ENCODE data around the gene BTF3. TPM values are rescaled to one million over a fixed set of nuclear protein-coding genes. Genes with fewer than 3 reads are reported as not detected.

Gene BTF3
- total RNA-seq, 2 experiments from 2014 or later: 1,122 to 1,184 TPM

DNA sequence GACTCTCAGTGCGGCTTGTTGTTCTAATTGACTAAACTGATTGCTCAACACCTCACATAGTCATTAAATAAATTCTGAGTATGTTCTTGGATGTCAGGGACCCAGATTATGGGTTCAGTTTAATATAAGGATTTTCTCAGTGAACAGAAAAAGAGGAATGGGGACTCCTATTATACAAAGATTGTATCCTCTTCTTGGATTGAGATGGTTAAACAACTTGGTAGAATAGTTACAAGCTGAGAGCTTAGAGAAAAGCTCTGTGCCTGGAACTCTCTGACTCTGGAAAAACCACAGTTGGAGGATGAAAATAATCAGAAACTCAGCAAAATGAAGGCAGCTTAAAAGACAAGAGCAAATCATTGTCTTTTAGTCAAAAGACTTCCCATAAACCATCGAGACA, 36.7 kb downstream of the BTF3 start:
- intact Hi-C loops (cut with micrococcal nuclease): no loop called here
- no peaks in the 10 kb centered on the region for H3K4me1 Mint-ChIP-seq (ENCODE audit: low read depth)
- H3K27me3 Mint-ChIP-seq: peaks cover 19% of the 10 kb centered on the region
- H3K36me3 Mint-ChIP-seq (ENCODE audit: low read depth): no peaks in the 10 kb centered on the region
- no peaks in the 10 kb centered on the region for H3K9me3 Mint-ChIP-seq
- ChIA-PET POLR2A (no interaction called here), CTCF (interaction anchor here (0.6 to 6.5 kb wide), 8 partner anchors 11 to 541 kb away, joined by 3 to 108 read pairs (median 4); no protein-coding TSS in a partner anchor)
- TF ChIP-seq, protein P1, sequence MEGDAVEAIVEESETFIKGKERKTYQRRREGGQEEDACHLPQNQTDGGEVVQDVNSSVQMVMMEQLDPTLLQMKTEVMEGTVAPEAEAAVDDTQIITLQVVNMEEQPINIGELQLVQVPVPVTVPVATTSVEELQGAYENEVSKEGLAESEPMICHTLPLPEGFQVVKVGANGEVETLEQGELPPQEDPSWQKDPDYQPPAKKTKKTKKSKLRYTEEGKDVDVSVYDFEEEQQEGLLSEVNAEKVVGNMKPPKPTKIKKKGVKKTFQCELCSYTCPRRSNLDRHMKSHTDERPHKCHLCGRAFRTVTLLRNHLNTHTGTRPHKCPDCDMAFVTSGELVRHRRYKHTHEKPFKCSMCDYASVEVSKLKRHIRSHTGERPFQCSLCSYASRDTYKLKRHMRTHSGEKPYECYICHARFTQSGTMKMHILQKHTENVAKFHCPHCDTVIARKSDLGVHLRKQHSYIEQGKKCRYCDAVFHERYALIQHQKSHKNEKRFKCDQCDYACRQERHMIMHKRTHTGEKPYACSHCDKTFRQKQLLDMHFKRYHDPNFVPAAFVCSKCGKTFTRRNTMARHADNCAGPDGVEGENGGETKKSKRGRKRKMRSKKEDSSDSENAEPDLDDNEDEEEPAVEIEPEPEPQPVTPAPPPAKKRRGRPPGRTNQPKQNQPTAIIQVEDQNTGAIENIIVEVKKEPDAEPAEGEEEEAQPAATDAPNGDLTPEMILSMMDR (IDR thresholded peaks at IDR 0.05): no peak
- no peak for ATAC-seq
- H3K4me3 Mint-ChIP-seq: no peak overlapping the region
- no peak for DNase-seq
- H3K27ac Mint-ChIP-seq: no peak overlapping the region

DNA sequence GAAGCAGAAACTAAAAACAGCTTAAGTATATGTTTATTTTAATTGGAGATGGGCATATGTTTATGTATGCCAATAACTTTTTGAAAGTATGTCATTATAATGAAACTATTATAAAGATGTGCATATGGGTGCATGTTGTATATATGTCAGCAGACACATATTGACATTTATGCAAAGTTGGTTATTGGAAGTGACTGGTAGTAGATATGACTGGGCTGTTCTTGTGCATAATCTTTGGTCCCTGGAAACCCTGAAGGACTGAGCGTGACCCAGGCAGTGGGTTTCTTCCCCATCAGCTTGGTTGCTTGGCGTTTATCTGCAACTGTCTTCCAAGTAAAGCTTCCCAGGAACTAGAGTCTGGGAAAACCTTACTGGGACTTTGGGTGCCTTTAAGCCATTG, 41.5 kb downstream of the BTF3 start:
- POLR2A ChIA-PET: no interaction called here
- Mint-ChIP-seq H3K36me3 (ENCODE audit: low read depth) (no peaks in the 10 kb centered on the region), H3K27me3 (peaks cover 17% of the 10 kb centered on the region), H3K4me1 (ENCODE audit: low read depth) (peaks cover 2% of the 10 kb centered on the region), H3K9me3 (no peaks in the 10 kb centered on the region), H3K27ac (no peak overlapping the region), H3K4me3 (no peak overlapping the region)
- TF ChIP-seq, protein P1 (IDR thresholded peaks at IDR 0.05): no peak
- CTCF ChIA-PET: interaction anchor here (1.2 to 6.5 kb wide), 2 partner anchors 9 to 16 kb away, joined by 4 to 108 read pairs; no protein-coding TSS in a partner anchor
- DNase-seq (no peak), ATAC-seq (no peak)
- intact Hi-C loops (cut with micrococcal nuclease): no loop called here

DNA sequence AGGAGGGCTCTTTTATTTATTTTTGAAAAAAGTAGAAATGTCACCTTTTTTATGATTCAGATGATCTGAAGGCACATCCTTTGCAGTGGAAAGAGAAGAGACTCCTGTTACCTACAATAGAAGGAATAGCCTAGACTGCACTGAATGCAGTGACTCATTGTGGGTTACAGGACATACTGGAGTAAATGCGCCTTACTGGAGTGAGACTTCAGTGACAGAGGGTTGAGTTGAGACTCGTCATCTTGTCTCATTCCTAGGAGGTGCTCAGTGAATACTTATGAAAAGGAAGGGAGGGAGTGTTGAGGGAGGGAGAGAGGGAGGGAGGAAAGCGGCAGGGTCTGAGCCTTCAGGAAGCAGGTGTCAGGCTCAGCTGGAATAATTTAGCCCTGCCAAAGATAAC, 42.0 kb downstream of the BTF3 start:
- intact Hi-C loops (cut with micrococcal nuclease): no loop called here
- Mint-ChIP-seq H3K36me3 (ENCODE audit: low read depth) (no peaks in the 10 kb centered on the region), H3K4me3 (no peak overlapping the region), H3K4me1 (ENCODE audit: low read depth) (peaks cover 2% of the 10 kb centered on the region), H3K27me3 (peaks cover 17% of the 10 kb centered on the region), H3K9me3 (no peaks in the 10 kb centered on the region), H3K27ac (no peak overlapping the region)
- ATAC-seq: no peak
- POLR2A ChIA-PET: no interaction called here
- no peak for DNase-seq
- TF ChIP-seq, protein P1 (IDR thresholded peaks at IDR 0.05): no peak
- CTCF ChIA-PET: interaction anchor here (6.5 kb wide), 1 partner anchor 16 kb away, joined by 108 read pairs; no protein-coding TSS in a partner anchor

DNA sequence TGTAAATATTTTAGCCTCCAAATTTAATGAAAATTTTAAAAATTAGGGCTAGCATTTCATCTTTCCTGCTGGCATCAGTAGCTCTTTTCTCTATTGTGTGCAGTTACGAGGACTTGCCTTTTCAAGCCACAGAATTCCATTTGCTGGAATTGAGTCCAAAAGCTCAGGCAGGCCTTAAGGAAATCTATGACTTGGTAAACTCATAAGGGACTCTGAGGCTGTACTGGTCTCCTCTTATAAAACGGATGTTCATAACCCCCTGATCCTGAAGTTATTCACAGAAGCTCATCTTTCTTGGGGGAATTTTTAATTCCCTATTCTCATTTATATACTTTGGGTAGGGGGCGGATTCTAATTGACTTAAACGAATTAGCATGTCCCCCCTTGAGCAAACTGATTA, 43.8 kb downstream of the BTF3 start:
- ChIA-PET CTCF (interaction anchor here (1.8 kb wide), 1 partner anchor 22 kb away, joined by 5 read pairs; no protein-coding TSS in a partner anchor), POLR2A (interaction anchor here (0.7 to 1.3 kb wide), 2 partner anchors 23 to 86 kb away, joined by 3 read pairs; partner anchors contain the start of genes ANKRA2 and UTP15)
- no peaks in the 10 kb centered on the region for H3K9me3 Mint-ChIP-seq
- peaks cover 19% of the 10 kb centered on the region for H3K27me3 Mint-ChIP-seq
- H3K36me3 Mint-ChIP-seq (ENCODE audit: low read depth): no peaks in the 10 kb centered on the region
- no peak overlapping the region for H3K4me3 Mint-ChIP-seq
- no peak overlapping the region for H3K27ac Mint-ChIP-seq
- intact Hi-C loops (cut with micrococcal nuclease): no loop called here
- TF ChIP-seq, protein P1 (IDR thresholded peaks at IDR 0.05): no peak
- ATAC-seq (no peak), DNase-seq (no peak)
- H3K4me1 Mint-ChIP-seq (ENCODE audit: low read depth): peaks cover 2% of the 10 kb centered on the region

DNA sequence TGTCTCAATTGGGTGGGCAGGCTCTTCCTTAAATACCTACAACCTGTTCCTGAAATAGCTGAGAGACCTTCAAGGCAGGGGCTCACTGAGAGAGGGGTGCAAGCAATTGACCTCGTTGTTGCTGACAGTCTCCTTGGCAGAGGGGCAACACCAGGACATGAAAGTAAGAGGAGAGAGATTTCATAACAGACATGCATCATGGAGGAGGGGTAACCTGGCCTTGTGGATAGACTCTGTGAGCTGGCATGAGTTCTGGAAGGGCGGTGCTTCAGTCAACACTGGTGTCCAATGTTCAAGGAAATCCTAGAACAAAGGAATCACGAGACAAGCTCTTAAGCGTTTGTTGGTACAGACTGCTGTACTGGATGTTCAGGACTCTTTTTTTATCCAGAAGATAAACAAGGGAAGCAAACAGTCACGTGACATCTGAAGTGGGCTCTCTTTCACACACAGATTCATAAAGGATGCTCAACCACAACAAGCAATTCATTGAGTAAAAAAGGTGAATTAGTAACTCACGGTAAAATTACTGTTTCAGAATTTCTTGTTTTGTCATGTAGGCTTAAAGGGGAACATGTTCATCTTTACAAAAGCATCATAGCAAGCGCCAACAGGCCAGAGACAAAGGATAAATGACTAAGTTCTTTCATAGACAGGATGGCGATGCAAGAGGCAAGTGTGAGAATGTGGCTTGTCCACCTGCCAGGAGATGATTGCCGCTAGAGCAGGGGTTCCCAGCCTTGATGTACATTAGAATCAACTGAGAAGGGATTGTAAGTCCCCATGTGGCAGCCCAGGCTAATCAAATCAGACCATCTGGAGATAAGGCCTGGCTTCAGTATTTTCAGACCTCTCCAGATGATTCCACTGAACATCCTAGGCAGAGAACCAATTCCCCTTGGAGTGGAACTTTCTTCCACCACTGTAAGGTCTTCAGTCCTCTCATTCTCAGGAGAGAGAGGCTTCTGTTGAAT, 46.5 kb downstream of the BTF3 start:
- no peak for ATAC-seq
- H3K4me3 Mint-ChIP-seq: no peak overlapping the region
- ChIA-PET CTCF (interaction anchor here (1.2 to 1.3 kb wide), 2 partner anchors 25 to 46 kb away, joined by 4 read pairs; no protein-coding TSS in a partner anchor), POLR2A (no interaction called here)
- H3K36me3 Mint-ChIP-seq (ENCODE audit: low read depth): no peaks in the 10 kb centered on the region
- peaks cover 18% of the 10 kb centered on the region for H3K27me3 Mint-ChIP-seq
- intact Hi-C loops (cut with micrococcal nuclease): no loop called here
- H3K27ac Mint-ChIP-seq: no peak overlapping the region
- DNase-seq: no peak
- H3K4me1 Mint-ChIP-seq (ENCODE audit: low read depth): peaks cover 2% of the 10 kb centered on the region
- TF ChIP-seq, protein P1 (IDR thresholded peaks at IDR 0.05): no peak
- H3K9me3 Mint-ChIP-seq: no peaks in the 10 kb centered on the region

Data from activated CD8-positive, alpha-beta T cell treated with anti-CD3 and anti-CD28 coated beads for 36 hours (primary cell).